Activated CD4-positive, alpha-beta T cell treated with anti-CD3 and anti-CD28 coated beads, Interleukin-2, amount 50 U/mL, for 48 hours (primary cell): ENCODE data around the gene RETREG1.

Experiments
- DNase-seq, 2 experiments: peaks; one replicate each; pipeline ENCODE4 v3.0.0-alpha.2; 2020

The RETREG1 gene

DNA sequence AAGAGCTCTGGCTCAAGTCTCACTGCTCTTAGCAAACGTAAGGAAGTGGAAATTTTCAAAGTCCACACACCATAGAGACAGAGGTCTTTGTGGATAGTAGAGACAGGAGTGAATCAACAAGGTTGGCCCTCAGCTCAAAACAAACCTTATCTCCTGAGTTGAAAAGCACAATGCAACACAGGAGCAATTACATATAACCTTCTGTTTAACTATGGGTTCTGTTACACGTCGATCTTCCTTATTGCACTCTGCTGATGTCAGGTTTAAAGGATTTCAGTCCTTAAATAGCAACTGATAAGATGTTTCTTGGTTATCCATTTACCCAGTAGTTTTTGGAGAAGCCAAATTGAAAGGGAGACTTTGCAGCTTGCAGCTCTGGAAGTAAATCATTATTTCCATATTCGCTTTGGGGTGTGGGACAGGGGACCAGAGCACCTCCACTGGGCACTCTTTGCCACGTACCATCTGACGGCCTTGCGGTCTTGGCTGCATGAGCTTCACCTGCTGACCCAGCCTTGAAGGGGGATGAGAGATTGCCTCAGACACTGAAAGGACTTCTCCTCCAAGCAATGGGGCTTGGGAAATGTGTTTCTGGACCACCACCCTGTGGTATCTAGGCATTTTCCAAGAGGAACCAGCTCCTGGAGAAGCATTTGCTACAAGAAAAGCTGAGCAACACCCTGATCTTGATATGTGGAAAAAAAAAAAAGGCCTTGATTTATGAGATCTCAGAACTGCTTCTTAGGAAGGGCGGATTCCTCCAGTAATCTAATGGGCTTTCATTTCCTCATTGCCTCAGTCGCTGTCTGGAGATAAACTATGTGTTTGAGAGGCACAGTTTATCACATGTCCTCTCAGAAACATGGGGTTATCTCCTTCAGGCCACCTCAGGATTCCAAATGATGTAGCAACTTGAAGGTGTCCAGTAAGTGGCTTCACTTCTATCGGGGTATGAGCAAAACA lies 95.0 kb downstream of the RETREG1 start:
- no peak for DNase-seq

DNA sequence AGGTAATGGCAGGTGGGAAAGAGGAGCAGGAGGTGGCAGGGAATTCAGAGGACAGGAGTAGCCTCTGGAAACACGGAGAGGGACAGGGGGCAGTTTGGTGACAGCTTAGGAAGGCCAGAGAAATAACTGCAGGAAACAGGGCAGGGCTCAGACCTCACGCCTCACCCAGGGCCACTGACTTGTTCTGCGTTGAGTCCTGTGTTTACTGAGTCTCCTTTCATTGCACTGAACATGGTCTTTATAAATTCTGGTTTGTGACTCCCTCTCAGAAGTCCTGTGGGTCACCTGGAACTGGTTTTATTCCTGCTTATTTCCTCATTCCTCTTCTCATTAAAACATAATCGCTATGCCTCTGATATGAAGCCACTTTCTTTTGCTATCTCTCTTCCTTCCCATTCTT lies 96.0 kb downstream of the RETREG1 start:
- no peak for DNase-seq

DNA sequence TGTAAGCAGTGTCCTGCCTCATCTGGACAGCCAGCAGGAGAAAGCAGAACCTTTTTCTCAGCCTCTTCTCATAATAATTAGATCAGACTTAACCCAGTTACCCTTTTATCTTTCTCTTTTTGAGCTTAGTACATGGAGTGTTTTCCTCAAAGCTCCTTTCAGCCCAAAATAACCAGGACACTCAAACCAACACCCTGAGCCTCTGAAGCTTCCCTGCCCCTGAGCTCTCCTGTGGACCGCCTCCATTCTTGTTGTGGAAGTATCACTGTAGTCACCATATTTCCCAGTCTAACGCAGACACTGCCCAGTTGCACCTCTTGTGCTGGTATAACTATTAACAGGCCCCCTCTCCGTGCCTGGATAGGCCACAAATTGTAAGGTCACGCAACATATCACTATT lies 97.4 kb downstream of the RETREG1 start:
- no peak for DNase-seq

DNA sequence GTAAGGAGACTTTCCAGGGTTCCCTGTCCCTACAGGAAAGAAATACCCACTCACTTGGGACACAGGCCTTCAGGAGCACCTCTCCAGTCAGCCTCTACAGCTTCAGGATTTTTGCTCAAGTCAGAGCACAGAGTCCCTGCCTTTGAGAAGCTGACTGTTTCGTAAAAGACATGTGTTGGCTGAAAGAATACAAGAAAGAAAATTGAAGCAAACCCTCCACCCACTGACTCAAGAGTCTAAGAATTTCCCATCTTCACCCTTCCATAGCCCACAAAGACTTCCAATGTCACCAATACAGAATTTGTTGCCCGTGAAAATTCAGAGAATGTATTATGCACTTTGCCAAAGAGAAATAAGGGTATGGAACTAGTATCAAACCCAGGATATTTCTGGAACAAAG lies 98.2 kb downstream of the RETREG1 start:
- DNase-seq, result no peak

DNA sequence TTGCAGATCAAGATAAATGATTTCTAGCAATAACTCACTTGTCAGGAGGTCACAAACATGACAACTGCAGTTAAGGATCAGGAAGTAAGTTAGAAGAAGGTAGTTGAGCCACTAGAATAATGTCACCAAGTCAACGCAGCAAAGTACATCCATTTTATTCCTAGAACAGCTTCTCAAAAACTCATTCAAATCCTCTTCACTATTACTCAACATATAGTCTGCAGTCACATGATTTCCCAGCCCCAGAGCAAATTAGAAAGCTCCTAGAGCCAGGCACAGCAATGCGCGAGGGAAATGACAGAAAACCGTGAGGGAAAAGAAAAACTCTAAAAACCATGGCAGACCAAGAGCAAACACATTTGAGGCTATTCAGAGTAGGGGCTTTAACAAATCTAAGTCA lies 101.3 kb downstream of the RETREG1 start:
- DNase-seq, result no peak

DNA sequence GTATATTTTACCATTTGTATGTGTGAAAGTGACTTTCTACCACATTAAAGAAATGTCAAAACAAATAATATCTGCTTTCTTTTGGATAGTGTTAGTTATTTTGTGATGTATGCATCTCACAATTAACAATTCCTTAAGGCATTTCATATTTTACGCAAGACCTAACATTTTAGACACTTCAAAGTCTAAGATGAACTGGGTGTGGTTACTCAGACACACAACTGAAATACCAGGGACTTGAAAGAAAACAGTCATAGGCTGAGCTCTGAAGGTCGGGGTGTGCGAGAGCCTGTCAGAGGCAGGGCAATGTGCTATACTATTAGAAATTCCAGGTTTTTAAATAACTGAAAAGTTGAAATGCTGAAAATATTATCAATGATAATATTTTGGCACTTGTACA lies 106.7 kb downstream of the RETREG1 start:
- no peak for DNase-seq

DNA sequence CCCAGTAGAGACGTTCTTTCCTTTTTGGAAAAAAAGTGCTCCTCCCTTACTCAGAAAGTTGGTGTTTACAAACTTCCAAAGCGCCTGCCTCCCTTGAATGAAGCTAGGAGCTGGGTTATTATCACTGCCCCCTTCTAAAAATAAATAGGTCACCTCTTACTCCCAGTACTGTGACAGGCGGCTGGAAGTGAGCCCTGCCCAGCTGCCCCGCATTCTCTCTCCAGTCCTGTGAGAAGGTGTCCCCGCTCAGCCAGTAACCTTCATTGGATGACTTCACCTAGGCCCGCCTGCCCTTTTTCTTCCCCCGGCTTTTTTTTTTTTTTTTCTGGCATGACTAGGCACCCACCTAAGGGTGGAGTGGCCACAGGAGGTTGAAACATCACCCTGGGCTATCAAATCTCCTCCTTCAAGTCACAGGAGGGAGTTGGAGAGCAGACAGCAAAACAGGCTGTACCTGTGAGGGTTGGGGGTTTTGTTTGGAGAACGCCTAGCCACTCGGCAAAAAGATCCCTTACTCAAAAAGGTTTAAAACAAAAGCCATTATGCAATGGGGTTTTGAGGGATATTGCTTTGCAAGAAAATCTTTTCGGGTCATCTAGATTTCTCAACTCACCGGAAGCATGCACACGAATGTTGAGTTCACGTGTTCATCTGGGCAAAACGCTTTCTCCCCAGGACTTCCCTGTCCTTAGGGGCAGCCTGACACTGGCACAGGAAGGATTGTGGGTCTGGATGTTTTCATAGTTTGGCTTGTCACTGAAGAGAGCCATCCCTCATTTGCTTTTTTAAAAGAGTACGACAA lies 107.9 kb downstream of the RETREG1 start:
- DNase-seq, result no peak

DNA sequence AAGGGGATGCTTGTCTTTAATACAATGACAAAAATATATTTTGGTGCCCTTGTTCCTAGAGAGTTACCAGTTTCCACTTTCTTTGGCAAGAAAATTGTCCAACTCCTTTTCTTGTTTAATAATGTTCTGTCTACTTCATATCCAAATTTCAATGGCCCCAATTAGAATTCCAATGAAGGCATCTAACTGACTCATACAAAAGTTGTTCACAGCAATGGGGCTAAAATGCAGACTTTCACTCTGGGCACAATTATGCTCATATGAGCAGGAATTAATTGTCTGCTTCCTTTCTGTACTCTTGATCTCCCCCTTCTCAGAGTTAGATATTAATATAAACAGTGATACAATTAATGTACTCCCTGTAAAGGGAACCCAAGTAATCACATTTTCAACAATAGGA lies 109.1 kb downstream of the RETREG1 start:
- no peak for DNase-seq

DNA sequence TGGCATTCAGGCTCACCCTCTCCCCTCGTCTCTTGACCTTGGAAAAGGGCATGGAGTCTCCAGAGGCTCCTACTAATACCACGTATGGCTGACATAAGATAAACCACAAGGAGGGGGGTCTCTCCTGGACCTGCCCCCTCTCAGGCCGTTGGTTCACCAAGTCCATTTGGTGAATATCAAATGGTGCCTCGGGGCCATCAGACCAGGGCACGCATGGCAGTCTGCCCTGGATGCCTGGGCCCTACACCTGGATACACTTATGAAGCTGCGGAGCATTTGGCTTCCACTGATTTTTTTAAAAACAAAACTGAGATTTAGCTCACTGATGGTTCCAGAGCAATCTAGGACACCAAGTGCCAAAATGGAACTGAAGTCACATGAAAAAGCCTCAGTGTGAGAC lies 110.9 kb downstream of the RETREG1 start:
- DNase-seq, result no peak

DNA sequence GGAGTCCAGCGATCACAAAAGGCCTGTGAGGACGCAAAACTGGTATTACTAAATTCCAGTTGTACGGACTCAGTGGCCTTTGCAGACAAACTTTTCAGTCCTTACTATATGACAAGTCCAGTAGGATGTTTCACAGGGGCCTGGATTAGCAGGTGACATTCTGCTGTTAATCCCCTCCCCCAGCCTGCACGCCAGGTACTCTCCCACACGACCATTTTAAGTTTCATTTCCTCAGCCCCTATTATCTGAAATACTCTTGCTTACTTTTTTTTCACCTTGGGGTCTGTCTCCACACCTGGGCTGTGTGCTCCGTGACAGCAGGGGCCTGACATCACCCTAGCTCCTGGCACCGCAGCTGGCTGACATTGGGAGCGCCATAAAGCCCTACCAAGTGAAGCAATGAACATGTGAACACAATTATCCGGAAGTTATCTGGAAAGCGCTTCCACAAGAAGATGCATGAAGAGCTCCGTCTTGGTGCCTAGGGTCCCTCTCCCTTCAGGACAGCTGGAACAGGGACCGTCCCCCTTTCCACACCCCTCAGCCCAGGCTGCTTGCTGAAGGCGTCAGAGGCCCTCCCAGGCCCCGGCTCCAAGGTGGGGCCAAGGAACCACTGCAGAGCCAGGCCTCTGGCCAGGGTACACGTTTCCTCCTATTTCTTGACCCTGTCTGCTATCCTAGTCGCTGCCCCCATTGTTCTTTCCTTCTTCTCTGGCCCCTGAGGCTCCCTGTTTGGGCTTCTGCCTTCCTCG lies 111.5 kb downstream of the RETREG1 start:
- DNase-seq, result no peak

DNA sequence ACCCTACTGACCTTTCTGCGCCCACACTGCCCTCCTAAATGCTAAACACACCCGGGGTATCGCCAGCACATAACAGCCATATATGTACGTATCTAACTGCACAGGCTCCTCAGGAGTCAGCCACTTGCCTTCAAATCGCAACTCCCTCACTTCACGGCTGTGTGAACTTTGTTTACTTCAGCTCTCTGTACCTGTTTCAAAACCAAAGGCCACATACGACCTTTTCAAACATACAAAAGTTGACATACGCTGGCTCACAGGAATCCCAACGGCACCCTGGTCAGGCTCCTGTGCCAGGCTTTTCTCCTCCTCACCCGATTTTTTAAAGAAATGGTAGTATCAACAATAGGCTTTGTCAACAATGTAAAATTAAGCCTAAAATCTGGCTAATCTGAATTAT lies 112.2 kb downstream of the RETREG1 start:
- no peak for DNase-seq

DNA sequence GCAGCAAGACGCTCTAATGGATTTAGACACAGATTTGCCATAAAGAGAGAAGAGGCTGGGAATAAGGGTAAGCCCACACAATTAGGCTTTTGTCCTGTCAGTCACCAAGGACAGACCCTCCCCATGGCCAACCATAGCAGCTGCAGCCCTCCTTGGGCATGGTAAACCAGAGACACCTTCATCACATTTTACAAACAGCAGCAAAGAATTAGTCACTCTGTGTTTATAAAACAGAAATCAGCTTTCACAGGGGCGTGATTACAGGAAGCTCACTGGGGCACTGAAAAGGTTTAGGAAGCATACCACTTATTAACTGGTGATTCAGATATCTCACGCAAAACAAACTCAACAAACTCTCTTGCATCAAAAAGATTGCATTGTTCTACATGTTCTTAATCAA lies 113.9 kb downstream of the RETREG1 start:
- no peak for DNase-seq

DNA sequence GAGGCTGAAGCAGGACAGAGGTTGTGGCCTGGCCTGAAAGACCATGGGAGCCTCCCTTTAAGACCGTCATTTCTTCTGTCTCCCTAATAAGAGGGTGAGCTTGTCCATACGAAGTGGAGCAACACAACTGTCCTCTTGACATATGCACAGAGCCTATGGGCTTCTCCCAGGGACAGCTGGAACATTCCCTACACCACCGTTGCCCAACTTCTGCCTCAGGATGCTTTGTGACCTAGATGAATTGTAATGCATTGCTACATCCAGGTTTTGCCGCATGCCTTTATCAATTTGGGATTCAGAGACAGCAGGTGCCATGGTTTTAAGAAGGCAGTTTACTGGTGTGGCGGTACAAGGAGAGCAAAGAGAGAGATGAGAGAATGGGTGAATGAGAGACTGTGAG lies 116.8 kb downstream of the RETREG1 start:
- DNase-seq, result no peak

DNA sequence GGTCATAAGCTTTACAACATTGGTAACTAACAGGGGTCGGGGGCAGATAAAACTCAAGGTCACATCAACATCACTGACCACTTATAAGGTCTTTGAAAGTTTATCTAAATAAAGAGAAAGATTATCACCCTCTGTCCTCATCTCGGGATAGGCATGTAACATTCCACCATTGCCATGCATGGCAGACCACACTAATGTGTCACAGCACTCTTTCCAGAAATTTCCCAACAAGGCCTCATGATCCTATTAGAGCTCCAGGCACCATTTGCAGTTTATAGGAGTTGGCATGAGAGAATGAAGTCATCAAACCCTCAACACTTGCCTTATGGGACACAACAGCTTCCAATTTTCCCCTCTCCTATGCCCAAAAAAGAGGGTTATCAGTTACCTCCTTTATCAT lies 119.3 kb downstream of the RETREG1 start:
- DNase-seq, result no peak

DNA sequence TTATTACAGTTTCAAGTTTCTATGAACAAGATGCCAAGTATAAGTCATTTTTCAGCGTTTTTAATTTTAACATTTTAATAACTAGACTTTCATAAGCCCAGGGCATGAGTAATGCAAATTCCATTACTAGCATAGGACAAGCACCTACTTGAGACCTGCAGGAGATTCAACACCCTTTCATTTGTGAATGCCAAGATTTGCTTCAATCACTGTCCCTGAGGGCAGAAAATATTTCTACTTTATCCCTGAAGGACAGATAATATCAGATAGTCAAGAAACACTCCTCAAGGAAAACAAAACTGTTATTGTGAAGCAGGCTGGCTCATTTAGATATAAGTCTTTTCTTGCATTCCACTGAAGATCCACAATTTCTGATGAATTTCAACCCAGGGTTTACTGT lies 123.5 kb downstream of the RETREG1 start:
- DNase-seq, result no peak

DNA sequence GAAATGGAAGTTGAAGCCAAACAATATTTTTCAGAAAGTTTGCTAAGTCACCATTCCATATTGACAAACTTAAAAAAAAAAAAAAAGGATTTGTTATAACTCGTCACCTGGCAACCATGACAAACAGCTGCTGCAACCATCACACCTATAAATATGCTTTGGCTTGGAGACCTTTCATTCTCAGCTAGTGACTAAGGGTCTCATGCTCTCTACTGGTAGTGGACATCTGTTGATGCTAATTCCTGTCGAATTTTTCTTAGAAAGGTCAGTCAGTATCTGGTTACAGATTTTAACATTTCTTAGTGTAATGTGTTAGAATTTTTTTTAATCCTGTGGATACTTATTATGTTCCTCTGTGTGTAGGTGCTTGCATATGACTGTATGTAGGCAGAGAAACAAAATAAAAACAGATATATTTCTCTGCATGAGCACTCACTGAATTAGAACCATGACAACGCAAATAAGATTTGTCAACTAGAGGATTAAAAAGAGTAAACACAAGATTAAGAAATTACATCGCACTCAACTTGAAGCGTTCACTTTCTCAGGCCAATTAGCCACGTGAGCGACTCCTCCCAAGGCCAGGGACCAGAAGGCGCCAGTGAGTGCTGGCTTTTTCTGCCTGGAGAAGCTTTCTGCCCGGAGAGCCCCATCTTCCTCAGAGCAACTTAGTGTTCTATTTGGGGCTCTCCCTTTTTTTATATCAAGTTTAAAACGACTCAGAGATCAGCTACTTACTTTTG lies 124.2 kb downstream of the RETREG1 start:
- DNase-seq, result no peak

DNA sequence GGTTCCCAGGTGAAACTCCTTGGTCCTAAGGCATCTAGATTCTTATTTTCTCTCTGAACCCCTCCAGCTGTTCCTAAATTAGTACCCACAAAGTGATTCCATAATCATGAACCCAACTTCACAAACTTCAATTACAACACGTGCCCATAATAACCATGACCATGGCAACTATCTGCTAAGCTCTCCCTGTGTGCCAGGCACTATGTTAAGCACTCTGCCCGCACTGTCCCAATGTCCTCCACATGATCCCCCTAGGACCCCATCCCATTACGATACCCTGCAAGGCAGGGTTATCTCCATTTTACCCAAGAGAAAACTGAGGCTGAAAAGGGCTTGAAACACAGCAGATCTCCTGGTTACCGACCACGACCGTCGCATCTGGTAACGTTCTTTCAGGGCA lies 125.9 kb downstream of the RETREG1 start:
- DNase-seq, result no peak

DNA sequence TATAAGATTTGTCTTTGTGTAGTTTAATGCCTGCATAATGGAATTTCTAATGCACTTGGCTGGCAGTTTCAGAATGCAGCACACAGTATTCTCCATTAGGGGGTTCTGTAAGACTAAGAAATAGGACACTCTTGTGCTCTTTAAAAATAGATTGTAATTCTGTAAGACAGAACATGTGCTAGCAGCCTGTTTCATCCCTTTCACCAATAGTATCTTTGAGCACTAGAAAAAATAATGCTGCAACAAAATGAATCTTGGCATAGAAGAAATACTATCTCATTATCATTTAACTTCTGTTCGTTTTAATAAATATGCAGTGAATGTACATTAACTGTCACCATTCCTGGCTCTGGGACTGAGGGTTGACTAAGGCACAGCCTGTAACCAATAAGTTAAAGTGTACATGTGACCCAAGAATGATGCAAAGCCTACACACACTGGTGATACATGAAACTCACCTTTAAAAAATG lies 127.4 kb downstream of the RETREG1 start:
- DNase-seq, result no peak

DNA sequence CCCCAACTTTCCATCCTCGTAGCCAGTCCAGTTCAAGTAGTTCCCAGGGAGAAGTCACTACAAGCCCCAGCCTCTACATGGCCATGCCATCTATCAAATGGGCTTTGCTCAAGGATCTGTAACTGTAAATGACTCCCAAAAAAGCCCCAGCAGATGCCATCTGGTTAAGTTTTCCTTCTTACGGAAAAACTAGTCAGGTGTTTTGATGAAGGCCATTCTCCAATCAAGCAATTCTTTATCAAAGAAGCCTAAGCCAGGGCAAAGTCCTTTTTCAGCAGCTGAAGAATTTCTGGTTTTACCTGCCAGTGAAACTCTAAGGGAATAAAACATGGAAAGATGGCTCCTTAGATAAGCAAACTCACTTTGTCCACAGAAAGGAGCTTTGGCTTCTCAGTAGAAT lies 129.3 kb downstream of the RETREG1 start:
- DNase-seq, result no peak

DNA sequence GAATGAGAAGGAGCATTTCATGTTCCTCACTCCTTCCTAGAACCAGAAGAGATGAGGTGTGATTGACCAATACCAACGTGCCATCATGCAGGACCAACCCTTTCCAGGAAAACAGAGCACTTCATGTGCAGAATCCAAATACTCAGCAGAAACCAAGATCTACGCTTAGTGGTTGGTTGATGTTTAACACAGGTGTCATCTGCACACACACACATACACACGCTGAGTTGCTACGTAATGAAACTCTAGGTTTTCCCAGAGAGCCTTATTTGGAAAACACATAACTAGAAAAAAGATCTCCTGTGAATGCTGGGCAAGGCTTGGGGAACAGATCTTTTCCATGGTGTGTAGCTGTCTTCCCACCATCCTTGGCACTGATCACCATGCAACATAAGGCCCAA lies 130.1 kb downstream of the RETREG1 start:
- DNase-seq, result no peak

DNA sequence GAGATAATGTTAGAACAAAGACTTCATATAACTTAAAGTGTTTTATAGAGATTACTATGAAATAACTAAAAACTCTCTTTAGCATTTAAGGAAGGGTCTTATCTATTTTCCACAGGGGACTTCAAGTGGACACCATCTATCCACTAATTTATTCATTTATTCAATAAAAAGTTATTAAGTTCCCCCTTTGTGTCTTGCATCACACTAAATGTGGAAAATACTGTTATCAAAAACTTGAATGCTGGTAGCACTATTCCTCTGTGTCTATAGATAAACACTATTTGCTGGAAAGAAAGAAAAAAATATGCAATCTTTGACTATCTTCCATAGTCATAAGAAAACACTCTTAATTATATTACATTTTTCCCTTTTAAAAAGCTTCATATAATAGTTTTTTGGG lies 131.1 kb downstream of the RETREG1 start:
- DNase-seq, result no peak

DNA sequence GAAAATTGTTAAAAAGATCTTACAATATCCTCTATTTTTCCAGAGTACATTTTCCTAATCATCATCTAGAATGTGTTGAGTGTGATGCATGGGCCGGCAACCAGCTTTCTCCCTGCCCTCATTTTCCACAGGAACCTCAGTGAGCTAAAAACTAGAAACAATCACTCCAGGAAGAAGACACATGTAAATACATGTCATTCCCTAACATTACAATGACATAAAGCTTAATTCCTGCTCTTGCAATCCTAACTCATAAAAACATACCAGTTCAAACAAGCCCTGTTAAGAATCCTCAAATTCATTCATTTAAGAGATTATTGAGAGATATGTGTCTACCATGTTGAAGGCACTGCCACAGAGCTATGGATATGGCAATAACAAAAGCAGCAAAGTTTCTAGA lies 132.7 kb downstream of the RETREG1 start:
- no peak for DNase-seq

DNA sequence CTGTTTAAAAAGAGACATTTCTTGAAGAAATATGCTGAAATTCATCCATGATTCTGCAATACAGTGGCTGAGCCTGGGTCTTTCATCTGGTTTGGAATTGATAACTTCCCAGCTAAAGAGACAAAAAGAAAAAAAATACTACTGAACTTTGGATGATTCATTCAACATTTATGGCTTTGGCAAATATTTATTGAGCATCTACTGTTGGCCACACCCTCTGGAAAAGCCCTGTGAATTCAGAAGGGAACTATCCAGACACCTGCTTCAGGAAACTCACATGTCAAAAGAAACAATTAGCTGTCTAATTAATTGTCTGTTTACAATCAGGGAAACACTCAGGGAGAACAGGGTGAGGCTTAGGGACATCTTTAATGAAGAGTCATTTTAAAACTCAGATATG lies 133.4 kb downstream of the RETREG1 start:
- no peak for DNase-seq
